GM18498 (cell line): ENCODE results near the gene NTM.

ENCODE experiments used
- ATAC-seq: cut with Tn5 transposase; IDR thresholded peaks from one replicate; pipeline ENCODE4 v1.9.1; 2021; ENCODE audit warnings: mild to moderate bottlenecking, moderate library complexity; ENCODE audit not compliant: unreplicated experiment

NTM gene

GRCh38 chr11:132078264-132079076 is 708.1 kb downstream of the NTM start:
- no peak for ATAC-seq

- ATAC-seq = no peak
Observed at GRCh38 chr11:132080127-132080526, 709.7 kb downstream of the NTM start.

- no peak for ATAC-seq
Observed at GRCh38 chr11:132082566-132082965, 712.2 kb downstream of the NTM start.

GRCh38 chr11:132084433-132084832 is 714.0 kb downstream of the NTM start:
- ATAC-seq = no peak

GRCh38 chr11:132087148-132087547 is 716.7 kb downstream of the NTM start:
- no peak for ATAC-seq

GRCh38 chr11:132088551-132088950 is 718.1 kb downstream of the NTM start:
- ATAC-seq = no peak

- ATAC-seq = no peak
Observed at GRCh38 chr11:132093536-132094259, 723.3 kb downstream of the NTM start.

- ATAC-seq = no peak
Observed at GRCh38 chr11:132094598-132094997, 724.2 kb downstream of the NTM start.

- no peak for ATAC-seq
Observed at GRCh38 chr11:132095230-132096131, 725.1 kb downstream of the NTM start.

- ATAC-seq = no peak
Observed at GRCh38 chr11:132096132-132096825, 725.9 kb downstream of the NTM start.

GRCh38 chr11:132099692-132100091 is 729.3 kb downstream of the NTM start:
- no peak for ATAC-seq

- no peak for ATAC-seq
Observed at GRCh38 chr11:132100583-132100982, 730.2 kb downstream of the NTM start.

- ATAC-seq = no peak
Observed at GRCh38 chr11:132101881-132102280, 731.5 kb downstream of the NTM start.

- no peak for ATAC-seq
Observed at GRCh38 chr11:132103021-132103420, 732.6 kb downstream of the NTM start.

GRCh38 chr11:132106096-132106982 is 735.9 kb downstream of the NTM start:
- no peak for ATAC-seq

- ATAC-seq = no peak
Observed at GRCh38 chr11:132111316-132111715, 740.9 kb downstream of the NTM start.

GRCh38 chr11:132111838-132112237 is 741.4 kb downstream of the NTM start:
- no peak for ATAC-seq

- ATAC-seq = no peak
Observed at GRCh38 chr11:132112846-132113245, 742.4 kb downstream of the NTM start.

GRCh38 chr11:132114185-132114584 is 743.8 kb downstream of the NTM start:
- ATAC-seq = no peak

GRCh38 chr11:132114743-132115142 is 744.3 kb downstream of the NTM start:
- no peak for ATAC-seq
